Psoas muscle (tissue), 8 donors: ENCODE measurements around the gene ARHGAP10. TPM values are rescaled to one million over a fixed set of nuclear protein-coding genes. Genes with fewer than 3 reads are reported as not detected.

Source experiments
- ATAC-seq, 4 donors: fragments of 200-7000 bp; cut with Tn5 transposase; one replicate each; pipeline ENCODE4 v1.9.1; 2020; ENCODE audit warnings: moderate library complexity in 3 of 4, mild to moderate bottlenecking in 2 of 4
- DNase-seq, 2 donors: peaks; one replicate each; pipeline ENCODE4 v3.0.0-alpha.2; 2020
- H3K27ac ChIP-seq: fragments of 200-600 bp; one replicate; pipeline ENCODE4 v1.8.0; 2022
- H3K27me3 ChIP-seq, 3 donors: fragments of 200-600 bp in 1 of 3; one replicate each; pipeline versions ENCODE4 v1.6.1 to v1.8.0; 2013 to 2022; ENCODE audit warnings: low read length in 2 of 3, mild to moderate bottlenecking in 2 of 3, moderate library complexity in 1 of 3; ENCODE audit not compliant: insufficient read depth in 3 of 3
- H3K36me3 ChIP-seq, 2 donors: fragments of 200-600 bp in 1 of 2; one replicate each; pipeline versions ENCODE4 v1.6.1 to v1.8.0; 2013 to 2022; ENCODE audit warnings: low read depth in 1 of 2, mild to moderate bottlenecking in 1 of 2, moderate library complexity in 1 of 2; ENCODE audit not compliant: insufficient read depth in 1 of 2
- H3K4me1 ChIP-seq: fragments of 200-600 bp; one replicate; pipeline ENCODE4 v1.8.0; 2022
- H3K4me3 ChIP-seq: fragments of 200-600 bp; one replicate; pipeline ENCODE4 v1.8.0; 2022; ENCODE audit warnings: mild to moderate bottlenecking
- H3K9me3 ChIP-seq: fragments of 200-600 bp; one replicate; pipeline ENCODE4 v1.8.0; 2022
- CTCF ChIP-seq: fragments of 200-600 bp; IDR thresholded peaks from one replicate; pipeline ENCODE4 v1.8.0; 2022; ENCODE audit warnings: antibody characterized with exemption
- WGBS, 3 donors: extraction: QIAGEN DNeasy Blood & Tissue Kit; methylation state at CpG; one replicate each; pipeline versions ENCODE4 v1.1.6 to v1.1.7; 2013; 5-methylcytosine and 5-hydroxymethylcytosine counted together
- intact Hi-C, 2 donors: fragments of 100-400 bp; cut with DNase I; formaldehyde crosslinking; loops; one replicate each; pipeline versions ENCODE4 v1.11.0 to v1.14.2; 2022
- polyA plus RNA-seq, 3 donors: library from polyadenylated mRNA; stranded (reverse); fragments of 200-250 nt; gene quantifications; one replicate each; pipeline ENCODE4 v1.2.3, GENCODE V29; 2013
- total RNA-seq, 4 donors: library from RNA; stranded (reverse); fragmentation: NEBNext Ultra II Directional in 2 of 4; extraction: Animal tissue kit (Norgen Biotek cat#: 25700) in 2 of 4; gene quantifications; one replicate each; pipeline versions ENCODE4 v1.2.1 to v1.2.4, GENCODE V29; 2021 to 2023
- donor health status: healthy with polysubstance abuse.
- donor health status: DM: no; HTN: no; CAD: no; lungs with moderate emphysema.
- donor health status: Bipolar disorder and iron deficiency.
- donor health status: healthy.
- donor health status: DM: yes; HTN: yes; CAD: no.
- donor health status: DM: no; HTN: no; CAD: no.
- donor health status: DM: no; HTN: no; CAD: no.
- donor health status: DM: yes; HTN: yes; CAD: no.

Gene ARHGAP10
- total and polyA plus RNA-seq, 7 donors = 28.8 to 43.5 (median 34.0) TPM

- peaks cover 14% of the 10 kb centered on the region for H3K4me1 ChIP-seq
- H3K9me3 ChIP-seq = no peaks in the 10 kb centered on the region
- no peak for TF ChIP-seq CTCF
- WGBS, 3 donors = 70 to 80% (median 75%) methylated on average over 6 of the region's 6 CpGs
- no peak overlapping the region for H3K4me3 ChIP-seq
- H3K36me3 ChIP-seq = no peaks in the 10 kb centered on the region
- DNase-seq (no peak), ATAC-seq (peak in 1 of 4 donors; percentile 26)
- no peaks in the 10 kb centered on the region for H3K27me3 ChIP-seq
- no peak overlapping the region for H3K27ac ChIP-seq
- intact Hi-C loops = no loop called here
These were observed 357.7 kb downstream of the ARHGAP10 start for GRCh38 chr4:148089624-148090023.

- H3K4me3 ChIP-seq = no peak overlapping the region
- DNase-seq (no peak), ATAC-seq (no peak)
- intact Hi-C loops = no loop called here
- no peak overlapping the region for H3K27ac ChIP-seq
- peaks cover 14% of the 10 kb centered on the region for H3K4me1 ChIP-seq
- H3K36me3 ChIP-seq = no peaks in the 10 kb centered on the region
- 84 to 89% (median 85%) methylated on average over 6 of the region's 6 CpGs for WGBS, 3 donors
- H3K27me3 ChIP-seq = no peaks in the 10 kb centered on the region
- no peaks in the 10 kb centered on the region for H3K9me3 ChIP-seq
- TF ChIP-seq CTCF = no peak
These were observed 358.1 kb downstream of the ARHGAP10 start for GRCh38 chr4:148090029-148090428.

GRCh38 chr4:148090503-148091476 is 358.9 kb downstream of the ARHGAP10 start:
- intact Hi-C loops = no loop called here
- H3K27me3 ChIP-seq = no peaks in the 10 kb centered on the region
- ATAC-seq (peak; percentile 16 to 49 (median 27)), DNase-seq (no peak)
- H3K4me3 ChIP-seq = no peak overlapping the region
- peaks cover 14% of the 10 kb centered on the region for H3K4me1 ChIP-seq
- H3K27ac ChIP-seq = no peak overlapping the region
- WGBS, 3 donors = 76 to 86% (median 77%) methylated on average over 17 of the region's 17 CpGs
- no peak for TF ChIP-seq CTCF
- no peaks in the 10 kb centered on the region for H3K36me3 ChIP-seq
- no peaks in the 10 kb centered on the region for H3K9me3 ChIP-seq

GRCh38 chr4:148091896-148092295 is 360.0 kb downstream of the ARHGAP10 start:
- no peaks in the 10 kb centered on the region for H3K36me3 ChIP-seq
- H3K27me3 ChIP-seq = no peaks in the 10 kb centered on the region
- no peak overlapping the region for H3K27ac ChIP-seq
- H3K4me3 ChIP-seq = no peak overlapping the region
- DNase-seq (no peak), ATAC-seq (peak in 2 of 4 donors; percentile 35)
- no peak for TF ChIP-seq CTCF
- no peaks in the 10 kb centered on the region for H3K9me3 ChIP-seq
- H3K4me1 ChIP-seq = peaks cover 14% of the 10 kb centered on the region
- 31 to 58% (median 38%) methylated on average over 4 of the region's 4 CpGs for WGBS, 3 donors
- intact Hi-C loops = no loop called here
